CD4-positive, alpha-beta T cell treated with Interferon gamma for 1 hour (primary cell): ENCODE measurements around the gene RAC2.

Experiments used
- DNase-seq: peaks from one replicate; pipeline ENCODE4 v3.0.0-alpha.2; 2020

RAC2 gene

GRCh38 chr22:37275134-37275533 is 31.1 kb upstream of the RAC2 start:
- no peak for DNase-seq

- DNase-seq, result peak; percentile 60
Observed at GRCh38 chr22:37274380-37274862, 30.4 kb upstream of the RAC2 start.

- no peak for DNase-seq
Observed at GRCh38 chr22:37273846-37274225, 29.8 kb upstream of the RAC2 start.

- DNase-seq, result no peak
Observed at GRCh38 chr22:37273126-37273845, 29.2 kb upstream of the RAC2 start.

- DNase-seq, result peak; percentile 65
Observed at GRCh38 chr22:37270928-37271650, 27.0 kb upstream of the RAC2 start.

- no peak for DNase-seq
Observed at GRCh38 chr22:37269936-37270678, 26.0 kb upstream of the RAC2 start.

- DNase-seq, result no peak
Observed at GRCh38 chr22:37267661-37268413, 23.8 kb upstream of the RAC2 start.

GRCh38 chr22:37267135-37267587 is 23.1 kb upstream of the RAC2 start:
- DNase-seq, result peak; percentile 69

- no peak for DNase-seq
Observed at GRCh38 chr22:37266581-37267134, 22.6 kb upstream of the RAC2 start.

- no peak for DNase-seq
Observed at GRCh38 chr22:37263966-37264887, 20.2 kb upstream of the RAC2 start.

GRCh38 chr22:37262346-37262745 is 18.3 kb upstream of the RAC2 start:
- DNase-seq, result no peak

- peak; percentile 66 for DNase-seq
Observed at GRCh38 chr22:37260901-37261336, 16.9 kb upstream of the RAC2 start.

- no peak for DNase-seq
Observed at GRCh38 chr22:37260155-37260795, 16.2 kb upstream of the RAC2 start.

- DNase-seq, result no peak
Observed at GRCh38 chr22:37259540-37260029, 15.5 kb upstream of the RAC2 start.

- no peak for DNase-seq
Observed at GRCh38 chr22:37258753-37259401, 14.8 kb upstream of the RAC2 start.

GRCh38 chr22:37258005-37258752 is 14.1 kb upstream of the RAC2 start:
- no peak for DNase-seq

GRCh38 chr22:37256075-37256726 is 12.1 kb upstream of the RAC2 start:
- no peak for DNase-seq

GRCh38 chr22:37255558-37256006 is 11.5 kb upstream of the RAC2 start:
- DNase-seq, result no peak

- DNase-seq, result no peak
Observed at GRCh38 chr22:37254867-37255233, 10.8 kb upstream of the RAC2 start.
